Body of pancreas (tissue), 4 donors: Measurements from ENCODE around the gene TCFL5. TPM values are rescaled to one million over a fixed set of nuclear protein-coding genes. Genes with fewer than 3 reads are reported as not detected.

Experiments
- ATAC-seq: fragments of 150-250 bp; one replicate; pipeline ENCODE4 v1.9.1; 2016
- DNase-seq, 4 donors: peaks; one replicate each; pipeline ENCODE4 v3.0.0-alpha.2; 2019
- H3K27ac ChIP-seq, 4 donors: fragments of 200-600 bp; sonication (generic); 1 replicate in 3 of 4; 2 replicates in 1 of 4; pipeline versions ENCODE4 v1.5.1 to v1.6.1; 2016 to 2019; ENCODE audit warnings: mild to moderate bottlenecking in 1 of 4, mixed read lengths in 1 of 4, moderate library complexity in 1 of 4
- H3K27me3 ChIP-seq, 2 donors: fragments of 200-600 bp; sonication (generic); one replicate each; pipeline ENCODE4 v1.6.0; 2016; ENCODE audit warnings: mild to moderate bottlenecking in 1 of 2
- H3K36me3 ChIP-seq, 2 donors: fragments of 200-600 bp; sonication (generic); replicated peaks in 1 of 2; 2 replicates each; pipeline ENCODE4 v1.5.1; 2016; ENCODE audit warnings: low read depth in 2 of 2; ENCODE audit not compliant: insufficient read depth in 1 of 2
- H3K4me1 ChIP-seq: fragments of 200-600 bp; sonication (generic); one replicate; pipeline ENCODE4 v1.6.0; 2016
- H3K4me3 ChIP-seq, 2 donors: fragments of 200-600 bp; sonication (generic); 1 replicate in 1 of 2; 2 replicates in 1 of 2; pipeline ENCODE4 v1.5.1; 2016 to 2019
- H3K9me3 ChIP-seq, 3 donors: fragments of 200-600 bp; sonication (generic); 1 replicate in 2 of 3; 2 replicates in 1 of 3; pipeline ENCODE4 v1.5.1; 2016
- CTCF ChIP-seq, 7 experiments: fragments of 450-650 bp in 4 of 7; fragments of 200-600 bp in 3 of 7; sonication (generic) in 3 of 7; IDR thresholded peaks; one replicate each; pipeline ENCODE4 v1.5.1; 2016 to 2019; ENCODE audit warnings: antibody characterized with exemption in 7 of 7
- POLR2A ChIP-seq, 3 donors: fragments of 450-650 bp; IDR thresholded peaks; one replicate each; pipeline ENCODE4 v1.6.1; 2016; ENCODE audit warnings: antibody characterized with exemption in 3 of 3, mild to moderate bottlenecking in 2 of 3
- WGBS, 2 donors: methylation state at CpG; one replicate each; pipeline ENCODE4 v1.1.5; 2017; 5-methylcytosine and 5-hydroxymethylcytosine counted together
- intact Hi-C: fragments of 100-400 bp; cut with DNase I; formaldehyde crosslinking; loops from one replicate; pipeline ENCODE4 v1.15.1; 2023
- total RNA-seq, 2 donors: library from RNA; depleted of rRNA; stranded (reverse); fragments of >200 nt; gene quantifications; one replicate each; pipeline ENCODE4 v1.1.0, GENCODE V29; 2016

The TCFL5 gene
- total RNA-seq, 2 donors from 2014 or later, result 2.0 to 7.5 TPM

GRCh38 chr20:62835931-62836861 is 25.4 kb downstream of the TCFL5 start:
- Histone ChIP-seq H3K4me3 (no peak overlapping the region), H3K36me3 (no peaks in the 10 kb centered on the region), H3K9me3 (no peaks in the 10 kb centered on the region), H3K27ac (no peak overlapping the region), H3K4me1 (peaks cover 23% of the 10 kb centered on the region), H3K27me3 (no peaks in the 10 kb centered on the region)
- WGBS, 2 donors, result 61 to 65% methylated on average over 36 to 52 of the region's 52 CpGs
- no peak for DNase-seq
- intact Hi-C loops, result no loop called here
- no peak for ATAC-seq
- TF ChIP-seq CTCF (IDR thresholded peaks at IDR 0.05) (no peak), POLR2A (IDR thresholded peaks at IDR 0.05) (no peak)

- ATAC-seq (no peak), DNase-seq (no peak)
- Histone ChIP-seq H3K36me3 (no peaks in the 10 kb centered on the region), H3K4me1 (peaks cover 27% of the 10 kb centered on the region), H3K4me3 (no peak overlapping the region), H3K27me3 (no peaks in the 10 kb centered on the region), H3K27ac (no peak overlapping the region), H3K9me3 (no peaks in the 10 kb centered on the region)
- 69 to 70% methylated on average over 15 to 24 of the region's 24 CpGs for WGBS, 2 donors
- TF ChIP-seq POLR2A (IDR thresholded peaks at IDR 0.05) (no peak), CTCF (IDR thresholded peaks at IDR 0.05) (no peak)
- intact Hi-C loops, result no loop called here
Measured at GRCh38 chr20:62834967-62835730, 26.5 kb downstream of the TCFL5 start.

GRCh38 chr20:62832951-62833391 is 28.7 kb downstream of the TCFL5 start:
- H3K9me3 ChIP-seq, result no peaks in the 10 kb centered on the region
- intact Hi-C loops, result no loop called here
- DNase-seq (peak in 2 of 4 donors; percentile 68 to 73), ATAC-seq (peak; percentile 17)
- 28 to 34% methylated on average over 13 to 14 of the region's 14 CpGs for WGBS, 2 donors
- no peaks in the 10 kb centered on the region for H3K27me3 ChIP-seq
- no peaks in the 10 kb centered on the region for H3K36me3 ChIP-seq
- peak overlapping the region; percentile 54 to 78 (median 70) for H3K27ac ChIP-seq
- TF ChIP-seq CTCF (IDR thresholded peaks at IDR 0.05) (no peak), POLR2A (IDR thresholded peaks at IDR 0.05) (no peak)
- H3K4me3 ChIP-seq, result no peak overlapping the region
- H3K4me1 ChIP-seq, result peaks cover 27% of the 10 kb centered on the region

DNA sequence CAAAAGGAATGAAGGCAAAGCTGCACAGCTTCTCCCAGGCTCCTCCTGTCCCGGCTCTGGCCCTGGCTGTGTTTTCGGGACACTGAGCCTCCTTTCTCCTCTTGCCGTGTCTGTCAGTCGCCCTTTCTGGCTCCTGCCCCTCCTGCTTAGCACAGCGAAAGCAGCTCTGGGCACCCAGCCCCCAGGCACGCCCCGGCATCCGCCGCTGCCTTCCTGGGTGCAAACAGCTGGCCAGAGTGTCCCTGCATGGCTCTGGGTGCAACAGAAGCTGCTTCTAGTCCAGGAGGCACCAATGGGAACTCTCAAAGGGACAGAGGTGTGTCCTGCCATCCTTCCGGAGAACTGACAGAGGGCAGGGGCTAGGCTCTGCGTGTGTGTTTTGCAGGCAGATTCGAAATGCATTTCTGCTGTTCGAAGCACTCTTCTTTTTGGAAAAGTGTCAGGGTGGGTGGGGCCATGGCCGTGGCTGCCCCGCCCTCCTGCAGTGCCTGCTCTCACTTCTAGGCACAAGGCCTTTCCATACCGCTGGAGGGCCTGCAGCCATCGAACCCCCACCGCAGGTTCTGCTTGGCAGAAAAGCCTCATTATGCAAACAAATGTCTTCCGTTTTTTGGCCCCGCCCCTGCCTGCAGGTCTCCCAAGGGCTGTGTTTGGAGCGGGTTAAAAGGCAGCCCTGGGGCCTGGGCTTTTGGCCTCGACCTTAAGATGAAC is 29.3 kb downstream of the TCFL5 start:
- intact Hi-C loops, result no loop called here
- Histone ChIP-seq H3K36me3 (no peaks in the 10 kb centered on the region), H3K4me3 (no peak overlapping the region), H3K27me3 (no peaks in the 10 kb centered on the region), H3K4me1 (peaks cover 27% of the 10 kb centered on the region), H3K9me3 (no peaks in the 10 kb centered on the region), H3K27ac (peak overlapping the region; percentile 54 to 78 (median 70))
- WGBS, 2 donors, result 35 to 46% methylated on average over 15 to 21 of the region's 22 CpGs
- TF ChIP-seq POLR2A (IDR thresholded peaks at IDR 0.05) (no peak), CTCF (IDR thresholded peaks at IDR 0.05) (no peak)
- DNase-seq, result peak in 3 of 4 donors; percentile 42 to 83 (median 82)
- peak; percentile 45 for ATAC-seq
